ENCODE results near the gene USP2.

DNA sequence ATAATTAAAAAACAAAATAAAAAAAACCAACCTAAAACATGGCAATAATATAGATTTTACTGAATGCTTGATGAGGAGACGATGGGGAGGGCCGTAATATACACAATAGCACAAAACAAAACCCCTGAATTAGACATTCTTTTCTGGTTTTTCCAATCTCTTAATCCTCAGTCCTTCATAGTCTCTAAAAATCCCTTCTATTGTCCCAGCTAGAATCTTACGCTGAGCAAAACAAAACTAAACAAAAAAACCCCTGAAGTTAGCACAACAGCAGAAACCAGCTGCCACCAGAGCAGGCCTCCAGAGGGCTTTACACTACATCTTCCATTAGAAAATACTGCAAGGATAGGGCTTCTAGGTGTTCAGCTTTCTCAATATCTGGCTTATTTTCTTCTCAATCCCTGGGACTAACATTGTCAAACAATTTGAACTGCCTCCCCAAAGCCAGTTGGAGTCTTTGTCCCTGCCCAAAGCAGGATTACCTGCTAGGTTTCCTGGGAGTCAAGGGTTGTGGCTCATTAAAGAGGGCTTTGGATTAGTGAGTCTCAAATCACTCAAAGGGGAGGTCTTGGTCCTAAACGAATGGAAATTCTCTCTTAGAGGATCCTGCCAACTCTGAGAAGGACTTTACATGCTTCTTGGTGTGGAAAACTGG is 49.3 kb downstream of the USP2 start:
- TF ChIP-seq, protein P1, sequence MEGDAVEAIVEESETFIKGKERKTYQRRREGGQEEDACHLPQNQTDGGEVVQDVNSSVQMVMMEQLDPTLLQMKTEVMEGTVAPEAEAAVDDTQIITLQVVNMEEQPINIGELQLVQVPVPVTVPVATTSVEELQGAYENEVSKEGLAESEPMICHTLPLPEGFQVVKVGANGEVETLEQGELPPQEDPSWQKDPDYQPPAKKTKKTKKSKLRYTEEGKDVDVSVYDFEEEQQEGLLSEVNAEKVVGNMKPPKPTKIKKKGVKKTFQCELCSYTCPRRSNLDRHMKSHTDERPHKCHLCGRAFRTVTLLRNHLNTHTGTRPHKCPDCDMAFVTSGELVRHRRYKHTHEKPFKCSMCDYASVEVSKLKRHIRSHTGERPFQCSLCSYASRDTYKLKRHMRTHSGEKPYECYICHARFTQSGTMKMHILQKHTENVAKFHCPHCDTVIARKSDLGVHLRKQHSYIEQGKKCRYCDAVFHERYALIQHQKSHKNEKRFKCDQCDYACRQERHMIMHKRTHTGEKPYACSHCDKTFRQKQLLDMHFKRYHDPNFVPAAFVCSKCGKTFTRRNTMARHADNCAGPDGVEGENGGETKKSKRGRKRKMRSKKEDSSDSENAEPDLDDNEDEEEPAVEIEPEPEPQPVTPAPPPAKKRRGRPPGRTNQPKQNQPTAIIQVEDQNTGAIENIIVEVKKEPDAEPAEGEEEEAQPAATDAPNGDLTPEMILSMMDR (IDR thresholded peaks at IDR 0.05; ENCODE audit: insufficient read depth, low read length, poor library complexity, severe bottlenecking), result no peak
- no peak for TF ChIP-seq EZH2phosphoT487 (conservative IDR thresholded peaks at IDR 0.05; ENCODE audit: low read length)
